WERI-Rb-1 (cell line): Measurements from ENCODE around the gene CDC25A.
A peak's percentile ranks its signal among the peaks of the same experiment; 100 is the strongest.

ENCODE experiments used
- DNase-seq: peaks from one replicate; pipeline ENCODE4 v3.0.0-alpha.2; 2020
- H3K27ac ChIP-seq: fragments of 250-450 bp; sonication (Bioruptor Pico); 2 replicates; pipeline ENCODE4 v1.5.1; 2020; ENCODE audit warnings: mild to moderate bottlenecking, moderate library complexity
- H3K27me3 ChIP-seq: fragments of 250-450 bp; sonication (Bioruptor Pico); 2 replicates; pipeline ENCODE4 v1.5.1; 2021; ENCODE audit warnings: mild to moderate bottlenecking, low read depth, moderate library complexity; ENCODE audit not compliant: insufficient read depth, severe bottlenecking
- H3K36me3 ChIP-seq: fragments of 250-450 bp; sonication (Bioruptor Pico); 2 replicates; pipeline ENCODE4 v1.5.1; 2020; ENCODE audit warnings: mild to moderate bottlenecking, moderate library complexity
- H3K4me3 ChIP-seq: 2 replicates; pipeline ENCODE4 v1.5.1; 2011; ENCODE audit warnings: low read depth, mild to moderate bottlenecking, control low read depth, low read length
- H3K9me3 ChIP-seq: fragments of 250-450 bp; sonication (Bioruptor Pico); 2 replicates; pipeline ENCODE4 v1.5.1; 2021; ENCODE audit warnings: mild to moderate bottlenecking, moderate library complexity; ENCODE audit not compliant: severe bottlenecking
- TF ChIP-seq, protein P1 (sequence below): IDR thresholded peaks from 2 replicates; pipeline ENCODE4 v1.5.1; 2011; ENCODE audit warnings: low read depth, mild to moderate bottlenecking, control low read depth, inconsistent platforms, low read length

CDC25A gene

GRCh38 chr3:48137425-48137999 lies 50.7 kb downstream of the CDC25A start:
- Histone ChIP-seq H3K4me3 (no peak overlapping the region), H3K36me3 (no peaks in the 10 kb centered on the region), H3K9me3 (no peaks in the 10 kb centered on the region), H3K27ac (no peak overlapping the region), H3K27me3 (no peaks in the 10 kb centered on the region)
- DNase-seq, result no peak
- TF ChIP-seq, protein P1, sequence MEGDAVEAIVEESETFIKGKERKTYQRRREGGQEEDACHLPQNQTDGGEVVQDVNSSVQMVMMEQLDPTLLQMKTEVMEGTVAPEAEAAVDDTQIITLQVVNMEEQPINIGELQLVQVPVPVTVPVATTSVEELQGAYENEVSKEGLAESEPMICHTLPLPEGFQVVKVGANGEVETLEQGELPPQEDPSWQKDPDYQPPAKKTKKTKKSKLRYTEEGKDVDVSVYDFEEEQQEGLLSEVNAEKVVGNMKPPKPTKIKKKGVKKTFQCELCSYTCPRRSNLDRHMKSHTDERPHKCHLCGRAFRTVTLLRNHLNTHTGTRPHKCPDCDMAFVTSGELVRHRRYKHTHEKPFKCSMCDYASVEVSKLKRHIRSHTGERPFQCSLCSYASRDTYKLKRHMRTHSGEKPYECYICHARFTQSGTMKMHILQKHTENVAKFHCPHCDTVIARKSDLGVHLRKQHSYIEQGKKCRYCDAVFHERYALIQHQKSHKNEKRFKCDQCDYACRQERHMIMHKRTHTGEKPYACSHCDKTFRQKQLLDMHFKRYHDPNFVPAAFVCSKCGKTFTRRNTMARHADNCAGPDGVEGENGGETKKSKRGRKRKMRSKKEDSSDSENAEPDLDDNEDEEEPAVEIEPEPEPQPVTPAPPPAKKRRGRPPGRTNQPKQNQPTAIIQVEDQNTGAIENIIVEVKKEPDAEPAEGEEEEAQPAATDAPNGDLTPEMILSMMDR, result no peak

- no peaks in the 10 kb centered on the region for H3K36me3 ChIP-seq
- H3K4me3 ChIP-seq, result no peak overlapping the region
- H3K9me3 ChIP-seq, result no peaks in the 10 kb centered on the region
- H3K27me3 ChIP-seq, result no peaks in the 10 kb centered on the region
- DNase-seq, result no peak
- TF ChIP-seq, protein P1, result no peak
- H3K27ac ChIP-seq, result peak overlapping the region; percentile 44
Observed at GRCh38 chr3:48135552-48136495, 52.4 kb downstream of the CDC25A start.

- no peaks in the 10 kb centered on the region for H3K27me3 ChIP-seq
- no peaks in the 10 kb centered on the region for H3K36me3 ChIP-seq
- H3K9me3 ChIP-seq, result no peaks in the 10 kb centered on the region
- no peak for DNase-seq
- no peak overlapping the region for H3K4me3 ChIP-seq
- TF ChIP-seq, protein P1, result no peak
- no peak overlapping the region for H3K27ac ChIP-seq
Observed at GRCh38 chr3:48130321-48130904, 57.8 kb downstream of the CDC25A start.

DNA sequence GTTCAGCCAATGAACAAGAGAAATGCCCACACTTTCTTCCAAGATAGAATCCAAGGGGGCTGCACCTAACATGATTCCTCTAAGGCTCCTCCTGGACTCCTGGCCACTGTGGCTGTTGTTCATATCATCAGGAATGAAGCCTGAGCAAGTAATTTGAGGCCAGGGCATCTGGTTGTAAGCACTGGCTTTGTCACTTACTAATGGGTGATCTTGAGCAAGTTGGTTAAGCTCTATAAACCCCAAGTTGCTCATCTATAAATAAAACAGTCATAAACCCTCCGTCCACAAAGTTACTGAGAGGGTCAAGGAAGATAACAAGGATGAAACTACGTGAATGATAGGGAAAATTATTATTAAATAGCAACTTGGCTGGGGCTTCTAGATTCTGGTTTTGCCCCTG lies 58.3 kb downstream of the CDC25A start:
- H3K9me3 ChIP-seq, result no peaks in the 10 kb centered on the region
- no peak overlapping the region for H3K4me3 ChIP-seq
- DNase-seq, result no peak
- no peak overlapping the region for H3K27ac ChIP-seq
- TF ChIP-seq, protein P1, result no peak
- no peaks in the 10 kb centered on the region for H3K36me3 ChIP-seq
- H3K27me3 ChIP-seq, result no peaks in the 10 kb centered on the region

DNA sequence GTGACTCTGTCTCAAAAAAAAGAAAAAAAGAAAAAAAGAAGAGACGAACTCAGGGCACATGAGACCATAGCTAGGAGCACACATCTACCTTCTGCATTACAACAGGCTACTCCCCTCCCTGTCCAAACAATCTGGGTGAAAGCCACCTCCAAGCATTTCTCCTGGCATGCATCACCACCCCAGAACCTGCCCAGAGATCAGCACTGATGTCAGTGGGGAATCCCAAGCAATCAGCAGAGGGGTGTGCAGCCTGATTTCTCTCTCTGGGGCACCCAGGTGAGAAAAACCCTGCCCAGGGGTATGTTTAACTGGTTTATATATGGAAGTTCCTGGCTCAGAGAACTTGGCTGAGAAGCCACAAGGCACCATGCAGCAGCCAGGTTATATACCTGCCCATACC lies 59.4 kb downstream of the CDC25A start:
- no peaks in the 10 kb centered on the region for H3K9me3 ChIP-seq
- DNase-seq, result no peak
- no peak overlapping the region for H3K27ac ChIP-seq
- no peaks in the 10 kb centered on the region for H3K27me3 ChIP-seq
- no peaks in the 10 kb centered on the region for H3K36me3 ChIP-seq
- no peak overlapping the region for H3K4me3 ChIP-seq
- TF ChIP-seq, protein P1, result no peak
